Activated CD4-positive, alpha-beta T cell treated with anti-CD3 and anti-CD28 coated beads, Interleukin-2, amount 10 ng/mL, durations not matched to agents 24 days and 14 days (primary cell): ENCODE results near the gene TTYH2. TPM values are rescaled to one million over a fixed set of nuclear protein-coding genes. Genes with fewer than 3 reads are reported as not detected.

Experiments used
- DNase-seq: peaks from one replicate; pipeline ENCODE4 v3.0.0; 2022
- H3K27ac Mint-ChIP-seq: one replicate; pipeline ENCODE4 v1.8.0; 2022; ENCODE audit warnings: mild to moderate bottlenecking, mixed read lengths
- H3K27me3 Mint-ChIP-seq: one replicate; pipeline ENCODE4 v1.8.0; 2022; ENCODE audit warnings: mixed read lengths
- H3K36me3 Mint-ChIP-seq: one replicate; pipeline ENCODE4 v1.8.0; 2022; ENCODE audit warnings: low read depth, mild to moderate bottlenecking, mixed read lengths
- H3K4me1 Mint-ChIP-seq: one replicate; pipeline ENCODE4 v1.8.0; 2021; ENCODE audit warnings: mixed read lengths
- H3K4me3 Mint-ChIP-seq: one replicate; pipeline ENCODE4 v1.8.0; 2022; ENCODE audit warnings: mild to moderate bottlenecking, moderate library complexity, mixed read lengths
- H3K9me3 Mint-ChIP-seq: one replicate; pipeline ENCODE4 v1.8.0; 2021; ENCODE audit warnings: mixed read lengths
- intact Hi-C: fragments of 100-400 bp; cut with micrococcal nuclease; formaldehyde crosslinking; loops from one replicate; pipeline ENCODE4 v1.15.1; 2023
- total RNA-seq: library from RNA; stranded (reverse); gene quantifications from 2 replicates; pipeline ENCODE4 v1.2.3, GENCODE V29; 2022

Gene TTYH2
- total RNA-seq, 1 donor from 2014 or later = 7.8 TPM

DNA sequence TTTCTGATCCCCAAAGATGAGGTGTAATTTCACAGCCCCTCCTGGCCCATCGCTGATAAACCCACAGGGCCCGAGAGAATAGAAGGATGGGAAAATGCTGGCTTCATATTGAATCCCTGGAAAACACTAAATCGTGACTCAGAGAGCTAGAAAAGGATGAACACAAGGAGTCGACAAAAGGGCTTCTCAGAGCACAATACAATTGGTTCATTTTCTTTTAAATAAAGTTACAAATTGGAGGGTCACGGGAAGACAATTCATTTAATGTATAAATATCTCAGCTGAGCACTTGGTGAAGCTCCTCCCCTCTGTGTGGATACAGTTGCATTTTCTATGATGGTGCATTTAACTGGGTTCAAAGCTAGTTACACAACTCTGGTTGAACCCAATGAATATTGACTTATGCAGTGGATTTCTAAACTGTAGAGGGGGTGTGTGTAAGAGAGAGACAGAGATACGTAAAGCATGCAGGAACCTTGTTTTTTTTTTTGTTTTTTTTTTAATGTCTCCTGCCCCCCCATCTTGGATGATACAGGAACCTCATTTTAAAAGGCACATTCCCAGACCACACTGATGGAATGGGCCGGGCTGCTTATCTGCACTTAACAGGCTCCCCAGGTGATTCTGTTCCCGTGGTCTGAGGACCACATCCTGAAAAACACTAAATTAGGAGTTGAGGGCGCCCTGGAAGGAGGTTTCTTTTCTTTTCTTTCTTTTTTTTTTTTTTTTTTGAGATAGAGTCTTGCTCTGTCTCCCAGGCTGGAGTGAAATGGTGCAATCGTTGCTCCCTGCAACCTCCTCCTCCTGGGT is 14.1 kb downstream of the TTYH2 start:
- no peaks in the 10 kb centered on the region for H3K9me3 Mint-ChIP-seq
- H3K4me1 Mint-ChIP-seq = no peaks in the 10 kb centered on the region
- H3K27ac Mint-ChIP-seq = no peak overlapping the region
- no peak overlapping the region for H3K4me3 Mint-ChIP-seq
- intact Hi-C loops = no loop called here
- DNase-seq = no peak
- H3K27me3 Mint-ChIP-seq = no peaks in the 10 kb centered on the region
- H3K36me3 Mint-ChIP-seq = peaks cover 13% of the 10 kb centered on the region

GRCh38 chr17:74228306-74228978 is 15.1 kb downstream of the TTYH2 start:
- H3K36me3 Mint-ChIP-seq = peaks cover 11% of the 10 kb centered on the region
- DNase-seq = no peak
- intact Hi-C loops = no loop called here
- H3K4me1 Mint-ChIP-seq = no peaks in the 10 kb centered on the region
- no peaks in the 10 kb centered on the region for H3K27me3 Mint-ChIP-seq
- H3K27ac Mint-ChIP-seq = no peak overlapping the region
- H3K9me3 Mint-ChIP-seq = no peaks in the 10 kb centered on the region
- H3K4me3 Mint-ChIP-seq = no peak overlapping the region

GRCh38 chr17:74230896-74231295 is 17.5 kb downstream of the TTYH2 start:
- H3K36me3 Mint-ChIP-seq = peaks cover 7% of the 10 kb centered on the region
- no peaks in the 10 kb centered on the region for H3K9me3 Mint-ChIP-seq
- no peak overlapping the region for H3K27ac Mint-ChIP-seq
- DNase-seq = no peak
- intact Hi-C loops = no loop called here
- no peaks in the 10 kb centered on the region for H3K27me3 Mint-ChIP-seq
- no peak overlapping the region for H3K4me3 Mint-ChIP-seq
- H3K4me1 Mint-ChIP-seq = no peaks in the 10 kb centered on the region

- Mint-ChIP-seq H3K9me3 (no peaks in the 10 kb centered on the region), H3K27me3 (no peaks in the 10 kb centered on the region), H3K36me3 (peaks cover 7% of the 10 kb centered on the region), H3K27ac (no peak overlapping the region), H3K4me1 (no peaks in the 10 kb centered on the region), H3K4me3 (no peak overlapping the region)
- no peak for DNase-seq
- intact Hi-C loops = no loop called here
These were observed 18.8 kb downstream of the TTYH2 start for GRCh38 chr17:74231928-74232907.

- Mint-ChIP-seq H3K4me3 (no peak overlapping the region), H3K9me3 (no peaks in the 10 kb centered on the region), H3K27me3 (no peaks in the 10 kb centered on the region), H3K4me1 (no peaks in the 10 kb centered on the region), H3K36me3 (peaks cover under 1% of the 10 kb centered on the region), H3K27ac (no peak overlapping the region)
- no peak for DNase-seq
- intact Hi-C loops = no loop called here
These were observed 20.6 kb downstream of the TTYH2 start for GRCh38 chr17:74233937-74234336.

DNA sequence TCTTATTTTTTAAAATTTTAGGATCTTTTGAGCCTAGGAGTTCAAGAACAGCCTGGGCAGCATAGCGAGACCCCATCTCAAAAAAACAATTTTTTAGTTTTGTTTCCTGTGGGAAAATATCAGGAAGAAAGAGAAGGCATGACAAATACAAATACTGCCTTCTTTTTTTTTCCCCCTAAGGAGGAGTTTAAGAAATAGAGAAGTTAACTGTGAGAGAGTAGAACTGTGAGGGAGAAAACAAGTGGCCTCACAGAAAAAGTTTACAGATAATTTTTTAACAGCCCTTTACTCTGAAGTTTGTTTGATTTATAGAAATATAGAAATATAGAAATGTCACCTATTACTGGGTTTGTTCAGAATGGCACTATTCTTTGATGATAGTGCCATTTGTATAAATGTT is 21.1 kb downstream of the TTYH2 start:
- Mint-ChIP-seq H3K4me1 (no peaks in the 10 kb centered on the region), H3K27ac (no peak overlapping the region), H3K36me3 (no peaks in the 10 kb centered on the region), H3K27me3 (no peaks in the 10 kb centered on the region), H3K9me3 (no peaks in the 10 kb centered on the region), H3K4me3 (no peak overlapping the region)
- intact Hi-C loops = no loop called here
- DNase-seq = no peak

DNA sequence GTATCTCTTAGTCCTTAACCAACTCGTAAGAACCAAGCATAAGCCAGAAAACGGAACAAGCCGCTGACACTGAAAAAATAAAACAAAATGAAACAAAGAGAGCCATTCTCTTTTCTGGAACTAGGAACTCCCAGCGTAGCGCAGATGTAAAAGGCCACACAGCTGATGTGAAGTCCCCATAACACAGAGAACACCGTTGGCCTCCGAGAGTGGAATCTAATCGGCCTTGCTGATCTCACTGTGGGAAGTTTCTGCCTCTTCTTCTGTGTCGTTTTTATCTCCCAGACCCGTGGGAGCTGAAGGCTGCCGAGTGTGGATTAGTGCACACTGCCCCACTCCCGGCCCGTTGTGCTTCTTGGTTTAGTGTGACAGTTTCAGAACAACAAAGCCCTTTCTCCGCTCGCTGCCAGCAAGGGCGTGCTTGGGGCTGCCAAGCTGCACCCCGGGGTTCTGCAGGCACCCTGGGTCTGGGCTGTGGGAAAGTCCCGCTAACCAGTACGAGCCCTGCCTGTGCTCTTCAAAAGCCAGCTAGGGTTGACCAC is 21.7 kb downstream of the TTYH2 start:
- H3K36me3 Mint-ChIP-seq = no peaks in the 10 kb centered on the region
- no peak overlapping the region for H3K27ac Mint-ChIP-seq
- H3K4me3 Mint-ChIP-seq = no peak overlapping the region
- intact Hi-C loops = no loop called here
- DNase-seq = no peak
- H3K4me1 Mint-ChIP-seq = no peaks in the 10 kb centered on the region
- H3K9me3 Mint-ChIP-seq = no peaks in the 10 kb centered on the region
- no peaks in the 10 kb centered on the region for H3K27me3 Mint-ChIP-seq

GRCh38 chr17:74235911-74236371 is 22.6 kb downstream of the TTYH2 start:
- H3K4me1 Mint-ChIP-seq = no peaks in the 10 kb centered on the region
- no peak overlapping the region for H3K4me3 Mint-ChIP-seq
- H3K36me3 Mint-ChIP-seq = no peaks in the 10 kb centered on the region
- no peaks in the 10 kb centered on the region for H3K9me3 Mint-ChIP-seq
- H3K27ac Mint-ChIP-seq = no peak overlapping the region
- no peaks in the 10 kb centered on the region for H3K27me3 Mint-ChIP-seq
- intact Hi-C loops = no loop called here
- no peak for DNase-seq

- Mint-ChIP-seq H3K27me3 (no peaks in the 10 kb centered on the region), H3K9me3 (no peaks in the 10 kb centered on the region), H3K4me3 (no peak overlapping the region), H3K36me3 (no peaks in the 10 kb centered on the region), H3K27ac (no peak overlapping the region), H3K4me1 (no peaks in the 10 kb centered on the region)
- no peak for DNase-seq
- intact Hi-C loops = no loop called here
These were observed 23.9 kb downstream of the TTYH2 start for GRCh38 chr17:74237321-74237720.

DNA sequence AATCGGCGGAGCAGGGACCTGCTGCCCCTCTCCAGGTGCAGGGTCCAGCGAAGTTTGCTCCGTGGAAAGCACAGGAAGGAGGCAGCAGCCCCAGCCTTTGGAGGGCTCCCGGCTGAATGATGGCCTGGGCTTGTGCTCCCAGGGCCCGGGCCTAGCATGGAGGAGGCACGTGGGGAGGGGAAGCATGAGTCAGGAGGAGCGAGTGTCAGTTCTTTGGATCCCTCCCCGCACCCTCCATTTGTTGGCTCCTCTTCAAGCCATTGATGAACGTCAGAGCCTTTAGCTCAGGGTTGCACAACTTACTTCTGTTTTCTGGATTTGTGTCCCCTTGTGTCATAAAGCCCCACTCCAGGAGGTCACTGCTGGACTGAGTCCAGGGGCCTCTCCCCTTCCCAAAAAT is 25.8 kb downstream of the TTYH2 start:
- no peak for DNase-seq
- H3K9me3 Mint-ChIP-seq = no peaks in the 10 kb centered on the region
- H3K4me3 Mint-ChIP-seq = no peak overlapping the region
- no peaks in the 10 kb centered on the region for H3K4me1 Mint-ChIP-seq
- H3K27me3 Mint-ChIP-seq = no peaks in the 10 kb centered on the region
- H3K27ac Mint-ChIP-seq = no peak overlapping the region
- intact Hi-C loops = no loop called here
- H3K36me3 Mint-ChIP-seq = no peaks in the 10 kb centered on the region

DNA sequence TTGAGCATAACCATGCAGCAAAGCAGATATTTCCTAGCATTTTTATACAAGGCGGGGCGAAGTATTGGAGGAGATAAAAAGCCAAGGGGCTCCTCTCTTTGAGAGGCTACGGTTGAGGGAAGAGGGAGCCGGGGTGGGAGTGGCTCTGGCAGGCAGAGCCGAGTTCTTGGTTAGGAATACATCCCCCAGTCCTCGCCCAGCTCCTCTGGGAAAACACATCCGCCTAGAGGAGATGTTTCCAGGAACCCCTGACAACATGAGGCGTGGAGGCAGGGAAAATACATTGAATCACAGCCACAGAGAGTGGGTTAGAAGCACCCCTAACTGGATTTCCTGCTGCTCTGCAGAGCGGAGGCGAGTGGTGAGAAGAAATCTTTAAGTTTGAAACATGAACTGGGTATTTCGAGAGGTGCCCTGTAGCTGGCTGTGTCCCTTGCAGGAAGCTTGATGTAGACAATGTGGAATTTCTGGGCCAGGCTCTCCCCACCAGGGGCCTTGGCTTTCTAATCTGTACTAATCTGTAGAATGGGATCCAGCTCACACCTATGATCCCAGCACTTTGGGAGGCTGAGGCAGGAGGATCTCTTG is 27.3 kb downstream of the TTYH2 start:
- H3K27ac Mint-ChIP-seq = no peak overlapping the region
- H3K9me3 Mint-ChIP-seq = no peaks in the 10 kb centered on the region
- intact Hi-C loops = no loop called here
- H3K36me3 Mint-ChIP-seq = no peaks in the 10 kb centered on the region
- DNase-seq = no peak
- H3K4me3 Mint-ChIP-seq = no peak overlapping the region
- H3K27me3 Mint-ChIP-seq = no peaks in the 10 kb centered on the region
- no peaks in the 10 kb centered on the region for H3K4me1 Mint-ChIP-seq

DNA sequence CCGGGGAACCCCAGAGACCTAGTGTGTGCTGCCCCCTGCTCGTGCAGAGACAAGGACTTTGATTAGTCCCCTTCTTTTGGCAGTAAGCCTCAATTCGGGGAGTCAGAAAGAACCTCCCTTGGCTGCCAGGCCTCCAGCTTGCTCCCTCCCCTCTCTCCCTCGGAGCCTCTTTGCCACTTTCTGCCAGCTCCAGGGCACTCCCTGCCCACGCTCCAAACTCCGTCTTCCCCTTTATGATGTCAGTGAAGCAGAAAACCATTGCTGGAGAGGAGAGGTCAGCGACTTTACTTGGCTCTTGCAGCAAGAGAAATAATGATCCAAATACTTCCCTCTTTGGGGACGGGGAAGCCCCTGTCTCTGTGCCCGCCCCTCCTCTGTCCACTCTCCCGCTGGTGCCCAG is 28.1 kb downstream of the TTYH2 start:
- Mint-ChIP-seq H3K36me3 (no peaks in the 10 kb centered on the region), H3K4me3 (no peak overlapping the region), H3K27ac (no peak overlapping the region), H3K4me1 (no peaks in the 10 kb centered on the region), H3K27me3 (no peaks in the 10 kb centered on the region), H3K9me3 (no peaks in the 10 kb centered on the region)
- intact Hi-C loops = no loop called here
- no peak for DNase-seq

DNA sequence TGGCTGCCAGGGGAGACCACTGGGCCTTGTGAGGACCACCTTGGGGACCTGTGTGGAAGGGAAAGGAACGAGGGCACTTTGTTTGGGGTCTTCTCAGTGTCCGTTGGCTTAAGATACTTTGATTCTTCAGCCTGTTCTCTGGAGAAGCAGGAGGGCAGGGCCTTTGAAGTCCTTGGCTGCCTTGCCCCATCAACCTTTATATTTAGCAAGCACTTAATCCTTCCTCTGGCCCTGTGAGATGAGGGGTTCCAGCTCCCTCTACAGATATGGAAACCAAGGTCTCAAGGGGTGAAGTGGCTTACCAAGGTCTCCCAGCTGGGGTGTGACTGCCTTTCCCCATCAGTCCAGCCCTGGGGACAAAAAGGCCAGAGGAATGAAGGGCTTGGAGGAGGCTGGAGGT is 28.5 kb downstream of the TTYH2 start:
- intact Hi-C loops = no loop called here
- no peak overlapping the region for H3K4me3 Mint-ChIP-seq
- H3K27ac Mint-ChIP-seq = no peak overlapping the region
- peaks cover 2% of the 10 kb centered on the region for H3K36me3 Mint-ChIP-seq
- no peaks in the 10 kb centered on the region for H3K9me3 Mint-ChIP-seq
- no peak for DNase-seq
- H3K4me1 Mint-ChIP-seq = no peaks in the 10 kb centered on the region
- H3K27me3 Mint-ChIP-seq = no peaks in the 10 kb centered on the region
